GM18868 (cell line): ENCODE results near the gene PIK3R6.
"Not testable (repeated sequence)": the region's sequence is repeated elsewhere in the genome, so short reads cannot be mapped to it uniquely, and the experiment has no call there.

Experiments used
- ATAC-seq: cut with Tn5 transposase; IDR thresholded peaks from one replicate; pipeline ENCODE4 v1.9.1; 2021; ENCODE audit warnings: mild to moderate bottlenecking, moderate library complexity; ENCODE audit not compliant: unreplicated experiment

PIK3R6 gene

GRCh38 chr17:8856869-8857575 lies 10.5 kb downstream of the PIK3R6 start:
- no peak for ATAC-seq

- ATAC-seq, result not testable (repeated sequence)
Observed at GRCh38 chr17:8856205-8856603, 11.3 kb downstream of the PIK3R6 start.

GRCh38 chr17:8855477-8856204 lies 11.8 kb downstream of the PIK3R6 start:
- ATAC-seq, result peak; percentile 53

- ATAC-seq, result no peak
Observed at GRCh38 chr17:8851600-8851999, 15.9 kb downstream of the PIK3R6 start.

GRCh38 chr17:8849311-8850041 lies 18.0 kb downstream of the PIK3R6 start:
- ATAC-seq, result no peak

- no peak for ATAC-seq
Observed at GRCh38 chr17:8847891-8848290, 19.6 kb downstream of the PIK3R6 start.

GRCh38 chr17:8846768-8847211 lies 20.7 kb downstream of the PIK3R6 start:
- no peak for ATAC-seq

GRCh38 chr17:8844229-8845218 lies 22.9 kb downstream of the PIK3R6 start:
- no peak for ATAC-seq

- ATAC-seq, result no peak
Observed at GRCh38 chr17:8843344-8843743, 24.1 kb downstream of the PIK3R6 start.

- no peak for ATAC-seq
Observed at GRCh38 chr17:8841844-8842243, 25.6 kb downstream of the PIK3R6 start.

- ATAC-seq, result no peak
Observed at GRCh38 chr17:8839410-8839935, 28.0 kb downstream of the PIK3R6 start.

- no peak for ATAC-seq
Observed at GRCh38 chr17:8838551-8839095, 28.9 kb downstream of the PIK3R6 start.

GRCh38 chr17:8837563-8838075 lies 29.9 kb downstream of the PIK3R6 start:
- no peak for ATAC-seq

- no peak for ATAC-seq
Observed at GRCh38 chr17:8836821-8837562, 30.5 kb downstream of the PIK3R6 start.

GRCh38 chr17:8835631-8836364 lies 31.7 kb downstream of the PIK3R6 start:
- no peak for ATAC-seq

GRCh38 chr17:8835106-8835505 lies 32.4 kb downstream of the PIK3R6 start:
- ATAC-seq, result no peak

- no peak for ATAC-seq
Observed at GRCh38 chr17:8832711-8833352, 34.6 kb downstream of the PIK3R6 start.
